GM18502 (cell line): ENCODE data around the gene HSD17B11.
"Not testable (repeated sequence)": the region's sequence is repeated elsewhere in the genome, so short reads cannot be mapped to it uniquely, and the experiment has no call there.

ENCODE experiments used
- ATAC-seq: cut with Tn5 transposase; IDR thresholded peaks from one replicate; pipeline ENCODE4 v1.9.1; 2021; ENCODE audit warnings: mild to moderate bottlenecking; ENCODE audit not compliant: unreplicated experiment, poor library complexity

HSD17B11 gene

GRCh38 chr4:87365348-87365747, 25.6 kb downstream of the HSD17B11 start:
- ATAC-seq = no peak

GRCh38 chr4:87363552-87363951, 27.4 kb downstream of the HSD17B11 start:
- ATAC-seq = no peak

DNA sequence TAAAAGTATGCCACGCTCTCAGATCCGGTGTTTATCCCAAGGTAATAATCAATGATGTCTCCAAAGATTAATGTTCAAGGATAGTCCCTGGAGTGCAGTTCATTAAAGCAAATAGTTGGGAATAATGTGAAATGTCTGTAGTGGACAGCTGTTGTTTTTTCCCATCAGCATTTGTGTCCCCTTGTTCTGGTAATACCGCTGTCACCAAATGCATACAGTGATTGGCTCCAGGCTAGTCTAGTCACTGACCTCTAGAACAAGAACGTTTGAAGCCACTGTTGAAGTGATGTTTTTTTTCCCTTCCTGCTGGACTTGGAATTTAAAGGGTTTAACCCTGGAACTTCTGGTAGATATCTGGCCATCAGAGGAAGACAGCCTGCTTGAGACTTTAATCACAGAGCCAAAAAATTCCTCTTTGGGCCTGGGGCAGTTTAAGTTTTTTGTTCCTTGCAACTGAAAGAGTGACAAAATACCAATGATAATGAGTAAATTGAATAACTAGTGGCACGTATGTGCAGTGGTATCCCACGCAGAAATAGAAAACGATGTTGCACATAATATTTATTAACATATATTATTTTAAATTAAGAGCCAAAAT, 30.6 kb downstream of the HSD17B11 start:
- no peak for ATAC-seq

- ATAC-seq = no peak
Measured at GRCh38 chr4:87359258-87359657, 31.7 kb downstream of the HSD17B11 start.

DNA sequence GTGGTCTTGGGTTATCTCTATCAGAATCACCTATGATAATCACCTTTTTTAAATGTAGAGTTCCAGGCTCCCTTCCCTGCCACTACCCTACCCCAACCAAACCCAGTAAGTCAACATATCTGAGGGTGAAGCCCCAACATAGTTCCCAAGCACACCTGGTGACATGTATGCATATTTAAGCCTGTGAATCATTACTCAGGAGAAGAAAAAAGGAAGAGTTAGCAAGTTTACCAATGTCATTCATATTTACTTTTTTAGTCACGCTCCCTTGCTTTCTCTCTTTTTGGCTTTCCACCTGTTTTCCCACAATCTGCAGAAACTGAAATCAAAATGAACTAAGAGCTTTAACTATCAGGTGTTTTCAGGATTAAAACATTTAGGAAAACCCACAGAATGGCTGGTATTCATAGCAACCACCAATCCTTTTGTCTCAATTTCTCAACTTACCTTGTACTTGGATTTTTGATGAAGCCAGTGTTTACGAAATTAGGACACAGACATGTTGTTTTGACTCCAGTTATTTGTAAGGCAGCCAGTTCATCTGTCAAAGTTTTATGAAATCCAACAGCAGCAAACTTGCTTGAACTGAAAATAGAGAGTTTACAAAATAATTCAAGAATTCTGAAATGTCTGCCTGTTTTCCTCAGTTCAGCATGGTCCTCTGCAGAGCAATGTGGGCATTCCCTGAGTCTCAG, 34.0 kb downstream of the HSD17B11 start:
- ATAC-seq = no peak

DNA sequence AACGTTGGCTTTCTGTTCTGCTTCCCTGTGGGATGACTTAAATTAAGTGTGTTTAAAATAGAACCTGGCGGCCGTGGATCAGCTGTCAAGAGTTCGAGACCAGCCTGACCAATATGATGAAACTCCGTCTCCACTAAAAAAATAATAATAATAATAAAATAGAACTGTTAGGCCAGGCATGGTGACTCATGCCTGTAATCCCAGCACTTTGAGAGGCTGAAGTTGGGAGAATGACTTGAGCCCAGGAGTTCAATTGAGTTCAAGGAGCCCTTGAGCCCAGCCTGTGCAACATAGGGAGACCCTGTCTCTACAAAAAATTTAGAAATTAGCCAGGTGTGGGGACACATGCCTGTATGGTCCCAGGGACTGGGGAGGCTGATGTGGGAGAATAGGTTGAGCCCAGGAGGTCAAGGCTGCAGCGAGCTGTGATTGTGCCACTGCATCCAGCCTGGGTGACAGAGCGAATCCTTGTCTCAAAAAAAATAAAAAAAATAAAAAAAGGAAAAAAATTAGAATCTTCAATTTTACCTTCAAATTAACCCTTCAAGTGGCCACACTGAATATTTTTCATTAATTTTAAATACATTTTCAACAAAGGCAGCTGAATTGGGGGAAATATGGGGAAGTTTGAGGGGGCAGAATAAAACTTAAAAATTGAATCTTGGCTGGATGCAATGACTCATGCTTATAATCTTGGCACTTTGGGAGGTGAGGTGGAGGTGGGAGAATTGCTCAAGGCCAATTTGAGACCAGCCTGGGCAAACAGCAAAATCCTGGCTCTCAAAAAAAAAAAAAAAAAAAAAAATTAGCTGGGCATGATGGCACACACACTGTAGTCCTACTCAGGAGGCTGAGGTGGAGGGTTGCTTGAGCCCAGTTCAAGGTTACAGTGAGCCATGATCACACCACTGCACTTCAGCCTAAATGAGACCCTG, 36.6 kb downstream of the HSD17B11 start:
- no peak for ATAC-seq

GRCh38 chr4:87353592-87353991, 37.4 kb downstream of the HSD17B11 start:
- ATAC-seq = peak; percentile 92

- ATAC-seq = no peak
Measured at GRCh38 chr4:87345139-87345538, 45.8 kb downstream of the HSD17B11 start.

DNA sequence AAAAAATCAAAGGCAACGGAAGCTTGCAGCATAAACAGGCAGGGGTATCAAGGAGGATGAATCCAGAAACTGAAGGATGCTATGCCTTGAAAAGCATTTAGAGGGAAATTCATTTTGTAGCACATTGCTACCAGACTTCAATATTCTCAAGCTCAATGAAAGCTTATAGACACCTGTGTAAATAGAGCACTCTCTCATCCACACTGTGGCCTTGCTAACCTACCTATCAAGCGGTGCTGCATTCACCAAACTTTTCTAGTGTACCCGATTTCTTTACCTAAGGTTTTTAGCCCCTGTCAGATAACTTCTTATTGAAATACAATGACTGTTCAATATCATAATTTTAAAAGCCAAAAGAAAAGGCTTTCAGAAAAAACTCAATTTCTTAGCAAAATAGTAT, 48.1 kb downstream of the HSD17B11 start:
- ATAC-seq = no peak

GRCh38 chr4:87341954-87342635, 48.9 kb downstream of the HSD17B11 start:
- not testable (repeated sequence) for ATAC-seq

DNA sequence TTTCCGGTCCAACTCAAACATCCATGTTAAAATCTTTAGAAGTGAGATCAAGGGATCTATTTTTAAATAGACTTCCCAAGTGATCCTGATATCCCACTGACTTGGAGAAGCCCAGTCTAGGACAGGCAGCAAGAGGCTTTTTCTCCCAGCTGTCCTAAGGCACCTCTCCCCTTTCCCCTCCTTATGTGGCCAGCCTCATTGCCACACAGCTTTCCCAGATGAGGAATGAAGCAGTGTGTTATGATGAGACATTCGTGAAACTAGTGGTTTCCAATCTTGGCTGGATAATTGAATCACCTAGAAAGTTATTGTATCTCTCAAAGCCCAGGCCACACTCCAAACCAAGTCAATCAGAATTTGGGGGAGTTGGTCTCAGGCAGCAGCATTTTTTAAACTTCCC, 51.5 kb downstream of the HSD17B11 start:
- ATAC-seq = no peak

GRCh38 chr4:87337361-87337760, 53.6 kb downstream of the HSD17B11 start:
- no peak for ATAC-seq

DNA sequence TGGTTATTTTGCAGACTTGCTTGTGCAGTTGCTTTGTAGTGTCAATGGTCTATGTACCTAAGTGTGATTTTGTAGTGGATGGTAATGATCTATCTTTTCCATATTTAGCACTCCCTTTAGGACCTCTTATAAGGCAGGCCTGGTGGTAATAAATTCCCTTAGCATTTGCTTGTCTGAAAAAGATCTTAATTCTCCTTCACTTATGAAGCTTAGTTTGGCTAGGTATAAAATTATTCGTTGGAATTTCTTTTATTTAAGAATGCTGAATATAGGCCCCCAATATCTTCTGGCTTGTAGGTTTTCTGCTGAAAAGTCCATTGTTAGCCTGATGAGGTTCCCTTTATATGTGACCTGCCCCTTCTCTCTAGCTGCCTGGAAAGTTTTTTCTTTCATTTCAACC, 57.7 kb downstream of the HSD17B11 start:
- no peak for ATAC-seq

GRCh38 chr4:87330761-87331160, 60.2 kb downstream of the HSD17B11 start:
- ATAC-seq = no peak

DNA sequence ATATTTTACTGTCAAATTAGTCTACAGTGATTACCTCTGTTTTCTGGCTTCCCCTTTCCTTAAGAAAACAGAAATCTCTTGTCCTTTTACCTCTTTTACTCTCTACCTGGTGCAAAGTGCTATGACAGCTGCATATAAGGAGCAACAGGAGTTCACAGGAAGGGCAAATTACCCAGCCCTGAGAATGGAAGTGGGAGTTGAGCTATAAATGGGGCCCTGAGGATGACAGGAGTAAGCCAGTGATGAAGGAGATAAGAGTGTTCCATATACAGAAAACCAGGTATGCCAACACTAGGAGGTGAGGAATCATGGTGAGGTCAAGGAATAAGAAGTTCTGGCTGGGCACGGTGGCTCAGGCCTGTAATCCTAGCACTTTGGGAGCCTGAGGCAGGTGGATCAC, 63.9 kb downstream of the HSD17B11 start:
- no peak for ATAC-seq

DNA sequence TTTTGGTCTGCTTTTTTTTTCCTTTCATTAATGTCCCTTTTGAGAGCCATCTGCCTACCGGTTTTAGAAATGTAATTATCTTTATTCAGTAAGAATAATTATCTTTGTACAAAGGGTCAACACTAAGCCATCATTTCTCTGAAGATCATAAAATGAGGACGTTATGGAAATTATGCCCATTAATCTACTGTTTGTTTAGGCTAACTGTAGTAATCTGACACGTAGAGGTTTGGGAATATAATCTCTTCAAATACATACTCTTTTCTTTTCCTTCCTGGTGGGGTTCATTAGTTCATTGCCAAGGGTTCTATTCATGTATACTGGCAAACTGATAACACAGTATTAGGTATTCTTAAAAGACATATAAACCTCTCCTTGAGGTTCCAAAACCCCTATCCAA, 64.5 kb downstream of the HSD17B11 start:
- no peak for ATAC-seq

DNA sequence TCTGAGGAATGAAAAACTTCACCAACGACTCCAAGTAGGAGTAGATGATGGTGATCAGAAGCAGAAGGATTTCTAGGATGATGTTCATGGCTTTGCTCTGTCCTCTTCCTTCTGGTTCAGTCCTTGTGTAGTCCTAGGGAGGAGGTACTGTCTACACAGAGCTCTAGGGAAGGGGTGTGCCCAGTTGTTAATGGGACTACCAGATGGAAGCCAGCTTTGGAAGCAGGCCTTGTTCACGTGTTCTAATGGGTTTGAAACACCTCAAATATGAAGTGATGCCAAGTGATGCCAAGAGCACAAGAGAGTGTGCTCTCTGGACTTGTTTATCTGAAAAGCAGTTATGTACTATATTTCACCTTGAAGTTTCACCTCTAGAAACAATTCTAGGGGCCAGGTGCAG, 68.2 kb downstream of the HSD17B11 start, which contains the start of gene HSD17B13:
Gene HSD17B13 (minus strand): TSS at position 129 of the 400 bp plus-strand sequence. CDS start 41 bp downstream, at position 88.
- ATAC-seq = no peak

GRCh38 chr4:87321888-87322287, 69.1 kb downstream of the HSD17B11 start:
- no peak for ATAC-seq

- no peak for ATAC-seq
Measured at GRCh38 chr4:87317527-87317926, 73.5 kb downstream of the HSD17B11 start.

DNA sequence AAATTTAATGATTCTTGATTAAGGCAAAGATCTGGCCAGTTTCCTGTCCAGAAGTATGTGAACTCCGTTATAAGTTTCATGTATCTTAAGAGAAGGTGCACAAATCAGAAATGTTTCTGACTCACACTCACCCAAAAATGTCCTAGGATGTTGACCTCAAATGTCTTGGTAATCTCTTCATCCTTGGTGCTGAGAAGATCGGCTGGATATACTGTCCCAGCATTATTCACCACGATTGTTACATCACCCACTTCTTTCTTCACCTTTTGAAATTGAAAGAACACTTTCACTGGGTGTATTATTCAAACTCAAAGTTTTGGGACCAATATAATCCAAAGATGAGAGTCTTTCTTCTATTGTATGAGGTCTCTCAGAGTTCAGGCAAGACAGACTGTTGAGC, 74.0 kb downstream of the HSD17B11 start:
- ATAC-seq = no peak
